SU-DHL-6 (cell line): ENCODE results near the gene EIF2S1.

Source experiments
- H2AFZ ChIP-seq: fragments of 200-600 bp; sonication (generic); 2 replicates; pipeline ENCODE4 v1.6.1; 2014; ENCODE audit warnings: low read depth, mild to moderate bottlenecking, moderate library complexity, mixed read lengths, antibody characterized with exemption, low read length; ENCODE audit not compliant: severe bottlenecking
- H3F3A ChIP-seq: fragments of 200-600 bp; shearing (Covaris generic); 2 replicates; pipeline ENCODE4 v1.6.0; 2016; ENCODE audit warnings: antibody characterized with exemption, mild to moderate bottlenecking; ENCODE audit not compliant: insufficient read depth
- H3K27ac ChIP-seq: fragments of 200-600 bp; sonication (generic); 2 replicates; pipeline ENCODE4 v1.5.1; 2016; ENCODE audit warnings: low read depth, mild to moderate bottlenecking, low read length, moderate library complexity, mixed read lengths
- H3K27me3 ChIP-seq: fragments of 200-600 bp; sonication (generic), shearing (Covaris generic); 2 replicates; pipeline ENCODE4 v1.6.0; 2014; ENCODE audit warnings: mild to moderate bottlenecking, low read length
- H3K36me3 ChIP-seq: fragments of 200-600 bp; sonication (generic); 2 replicates; pipeline ENCODE4 v1.6.1; 2014; ENCODE audit warnings: mild to moderate bottlenecking, low read length, mixed read lengths
- H3K4me2 ChIP-seq: fragments of 300-600, 200-600 bp; shearing (Covaris generic), sonication (generic); 2 replicates; pipeline ENCODE4 v1.6.0; 2014; ENCODE audit warnings: low read length, low read depth, mild to moderate bottlenecking; ENCODE audit not compliant: poor library complexity, severe bottlenecking
- H3K4me3 ChIP-seq: fragments of 200-600 bp; sonication (generic); 2 replicates; pipeline ENCODE4 v1.5.1; 2014; ENCODE audit warnings: antibody characterized with exemption, low read length, mild to moderate bottlenecking, mixed read lengths; ENCODE audit not compliant: insufficient read depth, poor library complexity, severe bottlenecking
- H3K79me2 ChIP-seq: fragments of 200-600 bp; sonication (generic); 2 replicates; pipeline ENCODE4 v1.6.1; 2014; ENCODE audit warnings: mild to moderate bottlenecking, low read length, moderate library complexity; ENCODE audit not compliant: insufficient read depth
- H3K9ac ChIP-seq: fragments of 200-600 bp; sonication (generic); 2 replicates; pipeline ENCODE4 v1.7.0; 2014; ENCODE audit warnings: mild to moderate bottlenecking, low read length
- H3K9me2 ChIP-seq: fragments of 200-600 bp; sonication (generic); replicated peaks from 2 replicates; pipeline ENCODE4 v1.6.1; 2014; ENCODE audit warnings: low read length; ENCODE audit not compliant: insufficient read depth
- H3K9me3 ChIP-seq: fragments of 200-600 bp; sonication (generic); 2 replicates; pipeline ENCODE4 v1.6.1; 2014; ENCODE audit warnings: low read length, mixed read lengths; ENCODE audit not compliant: insufficient read depth
- H4K20me1 ChIP-seq: fragments of 200-600 bp; sonication (generic); 2 replicates; pipeline ENCODE4 v1.6.1; 2014; ENCODE audit warnings: low read depth, mild to moderate bottlenecking, antibody characterized with exemption, low read length, moderate library complexity, mixed read lengths
- CTCF ChIP-seq: fragments of 200-600 bp; sonication (generic); IDR thresholded peaks from one replicate; pipeline ENCODE4 v1.5.1; 2017; ENCODE audit warnings: antibody characterized with exemption, mild to moderate bottlenecking, low read length, moderate library complexity; ENCODE audit not compliant: insufficient read depth, poor library complexity, severe bottlenecking
- EZH2phosphoT487 ChIP-seq: fragments of 200-600 bp; sonication (generic), shearing (Covaris generic); conservative IDR thresholded peaks from 2 replicates; pipeline ENCODE4 v1.6.1; 2018; ENCODE audit warnings: mild to moderate bottlenecking, antibody characterized with exemption, low read length, moderate library complexity, mixed read lengths

EIF2S1 gene

GRCh38 chr14:67372833-67373232 is 12.7 kb downstream of the EIF2S1 start:
- Histone ChIP-seq H3K4me2 (no peak overlapping the region), H3K27me3 (no peaks in the 10 kb centered on the region), H2AFZ (no peak overlapping the region), H3K27ac (no peak overlapping the region), H3F3A (no peaks in the 10 kb centered on the region), H3K9ac (no peak overlapping the region), H3K36me3 (peaks cover 58% of the 10 kb centered on the region), H3K9me3 (no peaks in the 10 kb centered on the region), H3K9me2 (no peaks in the 10 kb centered on the region), H3K4me3 (no peak overlapping the region), H3K79me2 (peaks cover 45% of the 10 kb centered on the region), H4K20me1 (peaks cover 7% of the 10 kb centered on the region; the same call in 1 of the 2 replicates)
- TF ChIP-seq EZH2phosphoT487, result no peak
- TF ChIP-seq CTCF, result no peak

- H3K4me2 ChIP-seq, result no peak overlapping the region
Measured at GRCh38 chr14:67373347-67373746, 13.2 kb downstream of the EIF2S1 start.

GRCh38 chr14:67377916-67378315 is 17.8 kb downstream of the EIF2S1 start:
- H3K4me2 ChIP-seq, result no peak overlapping the region
- no peak overlapping the region for H3K9ac ChIP-seq
- peaks cover 10% of the 10 kb centered on the region for H3F3A ChIP-seq
- H3K79me2 ChIP-seq, result peaks cover 3% of the 10 kb centered on the region; the same call in 1 of the 2 replicates
- H3K9me2 ChIP-seq, result no peaks in the 10 kb centered on the region
- H3K4me3 ChIP-seq, result no peak overlapping the region
- peaks cover 79% of the 10 kb centered on the region for H3K36me3 ChIP-seq
- H4K20me1 ChIP-seq, result peaks cover 6% of the 10 kb centered on the region; the same call in 1 of the 2 replicates
- H3K27me3 ChIP-seq, result no peaks in the 10 kb centered on the region
- H3K9me3 ChIP-seq, result no peaks in the 10 kb centered on the region
- TF ChIP-seq CTCF, result no peak
- no peak for TF ChIP-seq EZH2phosphoT487
- H3K27ac ChIP-seq, result no peak overlapping the region
- H2AFZ ChIP-seq, result no peak overlapping the region

More at GRCh38 chr14:67373347-67373746, 13.2 kb downstream of the EIF2S1 start:
- H3K9ac ChIP-seq, result no peak overlapping the region
- H3F3A ChIP-seq, result no peaks in the 10 kb centered on the region
- peaks cover 41% of the 10 kb centered on the region for H3K79me2 ChIP-seq
- peaks cover 6% of the 10 kb centered on the region; the same call in 1 of the 2 replicates for H4K20me1 ChIP-seq
- no peaks in the 10 kb centered on the region for H3K27me3 ChIP-seq
- H3K9me3 ChIP-seq, result no peaks in the 10 kb centered on the region
- H3K9me2 ChIP-seq, result no peaks in the 10 kb centered on the region
- TF ChIP-seq EZH2phosphoT487, result no peak
- TF ChIP-seq CTCF, result no peak
- H3K36me3 ChIP-seq, result peaks cover 58% of the 10 kb centered on the region
- H2AFZ ChIP-seq, result no peak overlapping the region
- H3K4me3 ChIP-seq, result no peak overlapping the region
- H3K27ac ChIP-seq, result no peak overlapping the region
